HepG2 (cell line): ENCODE measurements around the gene C1QTNF1. TPM values are rescaled to one million over a fixed set of nuclear protein-coding genes. Genes with fewer than 3 reads are reported as not detected.
A peak's percentile ranks its signal among the peaks of the same experiment; 100 is the strongest.

ENCODE experiments used
- ATAC-seq: fragments of 200-7000 bp; cut with Tn5 transposase; 3 replicates; pipeline ENCODE4 v1.9.1; 2020; ENCODE audit warnings: mild to moderate bottlenecking, moderate library complexity
- BruUV-seq: library from RNA; stranded (reverse); fragments of 400-500 nt; replicated peaks from 2 replicates; lab custom pipeline; 2021; lab: Mats Ljungman, UMichigan
- CTCF ChIA-PET: fragments of 300-600 bp; formaldehyde crosslinking; extraction: SDS; loops from one replicate; lab custom pipeline; 2021; ENCODE audit warnings: low total read pairs, inconsistent platforms, low intra/inter-chr PET ratio; lab: Yijun Ruan, JAX
- POLR2A ChIA-PET: fragments of 350-600 bp; sonication (Branson Sonifier 250); formaldehyde crosslinking; loops from one replicate; lab custom pipeline; 2020; ENCODE audit warnings: antibody characterized with exemption, inconsistent platforms; lab: Yijun Ruan, JAX
- DNase-seq: peaks from one replicate; pipeline ENCODE4 v3.0.0-alpha.2; 2015; ENCODE audit warnings: low spot score
- FAIRE-seq: peaks from 3 replicates; lab custom pipeline; 2011; peaks lifted over from hg19 to GRCh38; lab: Jason Lieb, UNC
- H2AFZ ChIP-seq: one replicate; pipeline ENCODE4 v1.6.1; 2011; ENCODE audit warnings: low read length, inconsistent platforms
- H3K27ac ChIP-seq: fragments of 300-600 bp; 3 replicates; pipeline ENCODE4 v1.8.0; 2011; ENCODE audit warnings: mixed run types, mild to moderate bottlenecking, mixed read lengths, low read length, inconsistent platforms; ENCODE audit not compliant: insufficient read depth; ENCODE audit errors: extremely low read length
- H3K27me3 ChIP-seq, 2 experiments: fragments of 200-600 bp in 1 of 2; 2 replicates in 1 of 2; 3 replicates in 1 of 2; pipeline versions ENCODE4 v1.6.0 to v1.8.0; 2011; ENCODE audit warnings: low read length in 2 of 2, mild to moderate bottlenecking in 2 of 2, moderate library complexity in 2 of 2, inconsistent platforms in 1 of 2; ENCODE audit not compliant: insufficient read depth in 2 of 2, control insufficient read depth in 1 of 2
- H3K36me3 ChIP-seq, 2 experiments: fragments of 200-600 bp in 1 of 2; replicated peaks in 1 of 2; 2 replicates in 1 of 2; 3 replicates in 1 of 2; pipeline versions ENCODE4 v1.5.1 to v1.8.0; 2011; ENCODE audit warnings: low read length in 2 of 2, inconsistent platforms in 1 of 2; ENCODE audit not compliant: insufficient read depth in 2 of 2, control insufficient read depth in 1 of 2
- H3K4me1 ChIP-seq: 2 replicates; pipeline ENCODE4 v1.5.1; 2012; ENCODE audit warnings: low read length, inconsistent platforms; ENCODE audit not compliant: insufficient read depth
- H3K4me2 ChIP-seq: 2 replicates; pipeline ENCODE4 v1.6.0; 2011; ENCODE audit warnings: low read depth, low read length, inconsistent platforms
- H3K4me3 ChIP-seq, 3 experiments: fragments of 200-600 bp in 1 of 3; sonication (generic), shearing (Covaris generic) in 1 of 3; replicated peaks in 1 of 3; 2 replicates each; pipeline ENCODE4 v1.5.1; 2011 to 2016; ENCODE audit warnings: low read length in 3 of 3, inconsistent platforms in 2 of 3, low read depth in 2 of 3, mild to moderate bottlenecking in 2 of 3, control low read depth in 1 of 3, mixed read lengths in 1 of 3; ENCODE audit not compliant: insufficient read depth in 1 of 3
- H3K79me2 ChIP-seq: one replicate; pipeline ENCODE4 v1.6.1; 2011; ENCODE audit warnings: low read length, inconsistent platforms; ENCODE audit not compliant: insufficient read depth
- H3K9ac ChIP-seq: 2 replicates; pipeline ENCODE4 v1.6.0; 2011; ENCODE audit warnings: mild to moderate bottlenecking, low read depth, low read length, inconsistent platforms; ENCODE audit not compliant: insufficient read depth
- H3K9me3 ChIP-seq: 2 replicates; pipeline ENCODE4 v1.5.1; 2012; ENCODE audit warnings: mild to moderate bottlenecking, low read length
- H4K20me1 ChIP-seq: 2 replicates; pipeline ENCODE4 v1.6.0; 2011; ENCODE audit warnings: inconsistent platforms, mild to moderate bottlenecking, low read length, moderate library complexity; ENCODE audit not compliant: insufficient read depth
- POGZ ChIP-seq: sonication (generic); formaldehyde crosslinking; IDR thresholded peaks from 2 replicates; pipeline ENCODE4 v1.4.0; 2020; ENCODE audit warnings: mild to moderate bottlenecking, missing genetic modification reagents
- WGBS: methylation state at CpG from one replicate; pipeline ENCODE4 v1.1.6; 2017; ENCODE audit warnings: low lambda C conversion rate; 5-methylcytosine and 5-hydroxymethylcytosine counted together
- in situ Hi-C: cut with HindIII; loops from 2 replicates; pipeline ENCODE4 v1.10.0; 2017; ENCODE audit warnings: low pct_unique_long_range_greater_than_20kb; ENCODE audit not compliant: extremely low pct_ligation_motif_present
- intact Hi-C: fragments of 100-400 bp; cut with micrococcal nuclease; formaldehyde crosslinking; loops from one replicate; pipeline ENCODE4 v1.10.0; 2022; ENCODE audit not compliant: unreplicated experiment
- polyA plus RNA-seq, 8 experiments: library from polyadenylated mRNA; depleted of rRNA in 3 of 8; stranded (reverse) in 7 of 8; unstranded in 1 of 8; fragments of >200 nt; fragmentation: Illumina TruSeq in 4 of 8; extraction: Trizol in 4 of 8; gene quantifications; 2 replicates each; pipeline versions ENCODE4 v1.2.1 to v1.2.3, GENCODE V29; 2011 to 2016; ENCODE audit warnings: low read depth in 4 of 8, missing spikeins in 1 of 8, mixed read lengths in 1 of 8; ENCODE audit not compliant: insufficient read depth in 1 of 8
- total RNA-seq, 5 experiments: library from RNA; depleted of rRNA; stranded (reverse); fragments of >200 nt; fragmentation: Illumina TruSeq; extraction: Trizol; gene quantifications; 2 replicates each; pipeline ENCODE4 v1.2.3, GENCODE V29; 2016; ENCODE audit warnings: low read depth in 1 of 5
- TF ChIP-seq, protein P1 (sequence below): sonication (generic); formaldehyde crosslinking; IDR thresholded peaks from 2 replicates; pipeline ENCODE4 v1.4.0; 2020; ENCODE audit warnings: missing genetic modification reagents, borderline replicate concordance

Gene C1QTNF1
- total and polyA plus RNA-seq, 2 of the 13 experiments (the other 11 are each of a cell fraction or from before 2014, with no cell fraction given), result 0.18 to 0.86 TPM

DNA sequence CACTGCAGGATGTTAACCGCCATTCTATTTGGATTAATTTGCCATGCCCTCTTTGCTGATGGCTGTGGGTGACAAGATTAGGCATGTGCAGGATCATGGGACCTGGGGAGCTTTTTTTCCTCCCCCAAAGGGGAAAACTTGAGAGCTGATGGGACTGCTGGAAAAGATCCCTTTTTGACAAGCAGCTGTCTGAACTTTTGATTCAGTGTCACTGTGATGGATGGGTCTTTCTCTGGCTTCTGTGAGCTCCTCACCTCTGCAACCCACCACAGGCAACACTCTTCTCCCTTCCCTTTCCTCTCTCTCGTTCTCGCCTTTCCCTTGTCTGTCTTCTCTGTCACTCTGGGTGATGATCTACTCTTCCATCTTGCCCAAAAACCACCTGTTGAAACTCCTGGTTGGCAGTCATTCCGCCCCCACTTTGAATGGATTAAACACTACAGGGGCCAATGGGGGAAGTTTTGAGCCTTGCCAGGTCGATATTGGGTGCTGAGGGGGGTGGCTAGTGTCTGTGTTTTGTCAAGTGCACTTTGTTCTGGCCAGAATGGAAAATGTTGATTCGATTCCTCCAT lies 11.3 kb upstream of the C1QTNF1 start:
- POLR2A ChIA-PET, result interaction anchor here (3.8 kb wide), 1 partner anchor 14 kb away, joined by 118 read pairs; no protein-coding TSS in a partner anchor

More for the DNA sequence above, 11.3 kb upstream of the C1QTNF1 start:
- ATAC-seq (no peak), DNase-seq (no peak), FAIRE-seq (no peak)
- H4K20me1 ChIP-seq, result no peaks in the 10 kb centered on the region
- CTCF ChIA-PET, result no interaction called here
- in situ Hi-C loops (no loop called here), intact Hi-C loops (no loop called here)
- no peak overlapping the region for H3K27ac ChIP-seq
- no TSS peak for BruUV-seq
- no peak overlapping the region for H3K4me2 ChIP-seq
- peaks cover 1 to 3% of the 10 kb centered on the region in 2 experiments; a peak in 2 of 5 replicates for H3K36me3 ChIP-seq
- no peak overlapping the region for H3K4me3 ChIP-seq
- 12% methylated on average over 6 of the region's 6 CpGs for WGBS
- peaks cover 37% of the 10 kb centered on the region for H3K4me1 ChIP-seq
- no peak overlapping the region for H3K9ac ChIP-seq
- H3K9me3 ChIP-seq, result peaks cover 35% of the 10 kb centered on the region
- H3K79me2 ChIP-seq, result peaks cover 17% of the 10 kb centered on the region
- TF ChIP-seq POGZ (CRISPR knock-in tag), result 0 out of 2 replicates have a peak, but pooled peaks have one; percentile 7
- TF ChIP-seq, protein P1, sequence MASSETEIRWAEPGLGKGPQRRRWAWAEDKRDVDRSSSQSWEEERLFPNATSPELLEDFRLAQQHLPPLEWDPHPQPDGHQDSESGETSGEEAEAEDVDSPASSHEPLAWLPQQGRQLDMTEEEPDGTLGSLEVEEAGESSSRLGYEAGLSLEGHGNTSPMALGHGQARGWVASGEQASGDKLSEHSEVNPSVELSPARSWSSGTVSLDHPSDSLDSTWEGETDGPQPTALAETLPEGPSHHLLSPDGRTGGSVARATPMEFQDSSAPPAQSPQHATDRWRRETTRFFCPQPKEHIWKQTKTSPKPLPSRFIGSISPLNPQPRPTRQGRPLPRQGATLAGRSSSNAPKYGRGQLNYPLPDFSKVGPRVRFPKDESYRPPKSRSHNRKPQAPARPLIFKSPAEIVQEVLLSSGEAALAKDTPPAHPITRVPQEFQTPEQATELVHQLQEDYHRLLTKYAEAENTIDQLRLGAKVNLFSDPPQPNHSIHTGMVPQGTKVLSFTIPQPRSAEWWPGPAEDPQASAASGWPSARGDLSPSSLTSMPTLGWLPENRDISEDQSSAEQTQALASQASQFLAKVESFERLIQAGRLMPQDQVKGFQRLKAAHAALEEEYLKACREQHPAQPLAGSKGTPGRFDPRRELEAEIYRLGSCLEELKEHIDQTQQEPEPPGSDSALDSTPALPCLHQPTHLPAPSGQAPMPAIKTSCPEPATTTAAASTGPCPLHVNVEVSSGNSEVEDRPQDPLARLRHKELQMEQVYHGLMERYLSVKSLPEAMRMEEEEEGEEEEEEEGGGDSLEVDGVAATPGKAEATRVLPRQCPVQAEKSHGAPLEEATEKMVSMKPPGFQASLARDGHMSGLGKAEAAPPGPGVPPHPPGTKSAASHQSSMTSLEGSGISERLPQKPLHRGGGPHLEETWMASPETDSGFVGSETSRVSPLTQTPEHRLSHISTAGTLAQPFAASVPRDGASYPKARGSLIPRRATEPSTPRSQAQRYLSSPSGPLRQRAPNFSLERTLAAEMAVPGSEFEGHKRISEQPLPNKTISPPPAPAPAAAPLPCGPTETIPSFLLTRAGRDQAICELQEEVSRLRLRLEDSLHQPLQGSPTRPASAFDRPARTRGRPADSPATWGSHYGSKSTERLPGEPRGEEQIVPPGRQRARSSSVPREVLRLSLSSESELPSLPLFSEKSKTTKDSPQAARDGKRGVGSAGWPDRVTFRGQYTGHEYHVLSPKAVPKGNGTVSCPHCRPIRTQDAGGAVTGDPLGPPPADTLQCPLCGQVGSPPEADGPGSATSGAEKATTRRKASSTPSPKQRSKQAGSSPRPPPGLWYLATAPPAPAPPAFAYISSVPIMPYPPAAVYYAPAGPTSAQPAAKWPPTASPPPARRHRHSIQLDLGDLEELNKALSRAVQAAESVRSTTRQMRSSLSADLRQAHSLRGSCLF (CRISPR knock-in tag), result no peak
- no peak overlapping the region for H2AFZ ChIP-seq
- peaks cover 0 to 2% of the 10 kb centered on the region in 2 experiments; a peak in 1 of 5 replicates for H3K27me3 ChIP-seq
